HG03135 (cell line): ENCODE measurements around the gene CCDC14.

ENCODE experiments used
- ATAC-seq: cut with Tn5 transposase; IDR thresholded peaks from one replicate; pipeline ENCODE4 v1.9.1; 2021; ENCODE audit warnings: mild to moderate bottlenecking, moderate library complexity; ENCODE audit not compliant: unreplicated experiment

CCDC14 gene

GRCh38 chr3:123864706-123865105 lies 96.3 kb downstream of the CCDC14 start:
- ATAC-seq = no peak
